HCT116 (cell line): Measurements from ENCODE around the gene NAGLU. TPM values are rescaled to one million over a fixed set of nuclear protein-coding genes. Genes with fewer than 3 reads are reported as not detected.

ENCODE experiments used
- ATAC-seq: fragments of 200-7000 bp; cut with Tn5 transposase; 2 replicates; pipeline ENCODE4 v1.9.1; 2020; ENCODE audit warnings: mild to moderate bottlenecking, moderate library complexity
- BruUV-seq: library from RNA; stranded (reverse); fragments of 400-500 nt; replicated peaks from 2 replicates; lab custom pipeline; 2021; lab: Mats Ljungman, UMichigan
- CTCF ChIA-PET: fragments of 300-600 bp; sonication (Branson Sonifier 250); formaldehyde crosslinking; loops from one replicate; lab custom pipeline; 2021; ENCODE audit warnings: antibody characterized with exemption; lab: Charles Lee
- POLR2A ChIA-PET: fragments of 300-600, 350-600 bp; sonication (Branson Sonifier 250); formaldehyde crosslinking; loops from one replicate; lab custom pipeline; 2021; ENCODE audit warnings: antibody characterized with exemption; lab: Charles Lee
- RAD21 ChIA-PET, 2 experiments: fragments of 300-600 bp; sonication (Branson Sonifier 250); formaldehyde crosslinking; loops; one replicate each; lab custom pipeline; 2023; ENCODE audit warnings: low total read pairs in 2 of 2; ENCODE audit not compliant: uncharacterized antibody in 2 of 2, unreplicated experiment in 2 of 2, low non-redundant PET in 1 of 2; lab: Charles Lee
- DNase-seq: peaks from one replicate; pipeline ENCODE4 v3.0.0-alpha.2; 2010; ENCODE audit warnings: low read depth, low spot score
- H2AFZ ChIP-seq: fragments of 200-600 bp; shearing (Covaris generic), sonication (generic); 2 replicates; pipeline ENCODE4 v1.6.1; 2017; ENCODE audit warnings: low read depth, mixed run types, mixed read lengths, antibody characterized with exemption, low read length; ENCODE audit not compliant: poor library complexity, severe bottlenecking
- H3K27ac ChIP-seq: 2 replicates; pipeline ENCODE4 v1.5.1; 2012; ENCODE audit warnings: low read depth, low read length
- H3K27me3 ChIP-seq: fragments of 200-600 bp; sonication (generic); 2 replicates; pipeline ENCODE4 v1.6.1; 2016; ENCODE audit warnings: mixed run types, low read length, mixed read lengths; ENCODE audit not compliant: insufficient read depth
- H3K36me3 ChIP-seq, 2 experiments: fragments of 200-500 bp in 1 of 2; fragments of 200-600 bp in 1 of 2; sonication (Bioruptor generic) in 1 of 2; sonication (generic) in 1 of 2; 2 replicates each; pipeline versions ENCODE4 v1.5.1 to v1.6.1; 2014 to 2016; ENCODE audit warnings: low read length in 2 of 2, inconsistent platforms in 1 of 2, mixed read lengths in 1 of 2, mixed run types in 1 of 2; ENCODE audit not compliant: insufficient read depth in 2 of 2, control insufficient read depth in 1 of 2
- H3K4me1 ChIP-seq, 2 experiments: fragments of 200-600 bp in 1 of 2; sonication (generic) in 1 of 2; 2 replicates each; pipeline versions ENCODE4 v1.5.1 to v1.6.1; 2012 to 2017; ENCODE audit warnings: low read length in 2 of 2, inconsistent platforms in 1 of 2, mild to moderate bottlenecking in 1 of 2, mixed read lengths in 1 of 2, mixed run types in 1 of 2, moderate library complexity in 1 of 2; ENCODE audit not compliant: insufficient read depth in 2 of 2, control insufficient read depth in 1 of 2
- H3K4me2 ChIP-seq: fragments of 200-600 bp; sonication (generic); 2 replicates; pipeline ENCODE4 v1.6.1; 2017; ENCODE audit warnings: mixed run types, low read length, mixed read lengths
- H3K4me3 ChIP-seq, 2 experiments: fragments of 200-600 bp in 1 of 2; sonication (generic) in 1 of 2; replicated peaks in 1 of 2; 2 replicates each; pipeline ENCODE4 v1.5.1; 2011 to 2016; ENCODE audit warnings: low read length in 2 of 2, control low read depth in 1 of 2, low read depth in 1 of 2, mild to moderate bottlenecking in 1 of 2, mixed read lengths in 1 of 2, mixed run types in 1 of 2
- H3K79me2 ChIP-seq: fragments of 200-600 bp; sonication (generic); 2 replicates; pipeline ENCODE4 v1.6.1; 2017; ENCODE audit warnings: mild to moderate bottlenecking, mixed run types, low read length, moderate library complexity, mixed read lengths; ENCODE audit not compliant: insufficient read depth
- H3K9ac ChIP-seq: fragments of 200-600 bp; sonication (generic); 2 replicates; pipeline ENCODE4 v1.6.1; 2016; ENCODE audit warnings: low read length, mixed read lengths
- H3K9me2 ChIP-seq: fragments of 200-600 bp; sonication (generic), shearing (Covaris generic); 2 replicates; pipeline ENCODE4 v1.6.1; 2017; ENCODE audit warnings: mixed run types, mild to moderate bottlenecking, moderate library complexity; ENCODE audit not compliant: insufficient read depth
- H3K9me3 ChIP-seq, 2 experiments: fragments of 200-500 bp in 1 of 2; fragments of 200-600 bp in 1 of 2; sonication (Bioruptor generic) in 1 of 2; sonication (generic) in 1 of 2; 2 replicates each; pipeline ENCODE4 v1.6.1; 2014 to 2017; ENCODE audit warnings: low read length in 2 of 2, mixed read lengths in 2 of 2, inconsistent platforms in 1 of 2, low read depth in 1 of 2, mild to moderate bottlenecking in 1 of 2, mixed run types in 1 of 2, moderate library complexity in 1 of 2; ENCODE audit not compliant: control insufficient read depth in 1 of 2, insufficient read depth in 1 of 2
- H4K20me1 ChIP-seq: fragments of 200-600 bp; sonication (generic), shearing (Covaris generic); 2 replicates; pipeline ENCODE4 v1.6.1; 2017; ENCODE audit warnings: mixed run types, mild to moderate bottlenecking, moderate library complexity; ENCODE audit not compliant: insufficient read depth
- EZH2 ChIP-seq: fragments of 200-600 bp; sonication (generic); IDR thresholded peaks from 2 replicates; pipeline ENCODE4 v1.6.1; 2017; ENCODE audit warnings: antibody characterized with exemption, mixed run types
- EZH2phosphoT487 ChIP-seq: fragments of 200-600 bp; IDR thresholded peaks from 2 replicates; pipeline ENCODE4 v1.6.1; 2018; ENCODE audit warnings: antibody characterized with exemption, borderline replicate concordance
- JUND ChIP-seq: IDR thresholded peaks from 2 replicates; pipeline ENCODE4 v1.6.1; 2012
- POLR2A ChIP-seq: IDR thresholded peaks from 2 replicates; pipeline ENCODE4 v1.7.0; 2011; ENCODE audit warnings: borderline replicate concordance; ENCODE audit not compliant: insufficient read depth, insufficient read length; ENCODE audit errors: extremely low read depth
- TCF7L2 ChIP-seq: IDR thresholded peaks from 2 replicates; pipeline ENCODE4 v1.7.0; 2011; ENCODE audit warnings: borderline replicate concordance, inconsistent platforms; ENCODE audit not compliant: insufficient read depth, insufficient read length; ENCODE audit errors: extremely low read depth
- ZBTB33 ChIP-seq: IDR thresholded peaks from 2 replicates; pipeline ENCODE4 v1.6.1; 2011; ENCODE audit warnings: mild to moderate bottlenecking, low read length, moderate library complexity; ENCODE audit not compliant: insufficient replicate concordance; ENCODE audit errors: extremely low read depth
- ZFX ChIP-seq: fragments of 450-650 bp; IDR thresholded peaks from 2 replicates; pipeline ENCODE4 v1.6.1; 2017
- intact Hi-C: fragments of 100-400 bp; cut with micrococcal nuclease; formaldehyde crosslinking; loops from 2 replicates; pipeline ENCODE4 v1.10.0; 2022
- total RNA-seq: library from RNA; stranded (reverse); gene quantifications from one replicate; pipeline ENCODE4 v1.2.1, GENCODE V29; 2021; ENCODE audit not compliant: unreplicated experiment
- TF ChIP-seq, protein P1 (sequence below): IDR thresholded peaks from 2 replicates; pipeline ENCODE4 v1.6.1; 2012

Gene NAGLU
- total RNA-seq, 1 experiment from 2014 or later = 17.7 TPM

DNA sequence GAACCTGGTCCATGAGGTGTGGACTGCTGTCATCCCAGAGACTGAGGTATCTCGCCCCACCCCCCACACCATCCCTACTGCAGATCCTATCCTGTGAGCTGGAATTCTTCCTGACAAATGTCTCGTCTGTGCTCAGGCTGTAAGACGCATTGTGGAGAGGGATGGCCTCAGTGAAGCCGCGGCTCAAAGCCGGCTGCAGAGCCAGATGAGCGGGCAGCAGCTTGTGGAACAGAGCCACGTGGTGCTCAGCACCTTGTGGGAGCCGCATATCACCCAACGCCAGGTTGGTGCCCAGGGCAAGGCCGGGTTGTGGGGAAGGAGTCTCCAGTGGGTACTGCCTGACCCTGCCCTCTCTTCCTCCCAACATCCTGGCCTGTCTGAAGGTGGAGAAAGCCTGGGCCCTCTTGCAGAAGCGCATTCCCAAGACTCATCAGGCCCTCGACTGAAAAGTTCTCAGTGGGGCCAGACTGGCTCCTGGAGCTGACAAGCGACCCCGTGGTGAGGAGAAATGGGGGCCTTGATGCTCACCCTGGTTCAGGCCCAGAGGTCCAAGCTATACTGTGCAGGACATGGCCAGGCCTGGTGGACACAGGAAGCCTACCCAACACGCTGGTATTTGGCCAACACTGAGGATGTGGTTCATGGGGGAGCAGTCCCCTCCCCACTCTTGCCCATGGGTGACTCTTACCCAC lies 29.6 kb downstream of the NAGLU start (continued):
- no peak for TF ChIP-seq ZBTB33
- no peak for TF ChIP-seq TCF7L2
- TF ChIP-seq JUND = no peak
- TF ChIP-seq, protein P1, sequence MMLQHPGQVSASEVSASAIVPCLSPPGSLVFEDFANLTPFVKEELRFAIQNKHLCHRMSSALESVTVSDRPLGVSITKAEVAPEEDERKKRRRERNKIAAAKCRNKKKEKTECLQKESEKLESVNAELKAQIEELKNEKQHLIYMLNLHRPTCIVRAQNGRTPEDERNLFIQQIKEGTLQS = no peak
- TF ChIP-seq EZH2 = no peak
- TF ChIP-seq ZFX = no peak
- no peak for TF ChIP-seq POLR2A
- no peak for TF ChIP-seq EZH2phosphoT487

- no peaks in the 10 kb centered on the region for H3K9me2 ChIP-seq
- H3K4me3 ChIP-seq = peak overlapping the region; percentile 92 to 99
- DNase-seq (no peak), ATAC-seq (no peak)
- H3K36me3 ChIP-seq = peaks cover 28 to 48% of the 10 kb centered on the region in 2 experiments
- RAD21 ChIA-PET = no interaction called here
- peak overlapping the region; percentile 79 for H3K9ac ChIP-seq
- no peak for TF ChIP-seq TCF7L2
- TF ChIP-seq ZFX = peak; percentile 54; the same call in 1 of the 2 replicates
- no peaks in the 10 kb centered on the region for H3K27me3 ChIP-seq
- H3K27ac ChIP-seq = peak overlapping the region; percentile 89
- peaks cover 22 to 49% of the 10 kb centered on the region in 2 experiments for H3K4me1 ChIP-seq
- H4K20me1 ChIP-seq = peaks cover under 1% of the 10 kb centered on the region; the same call in 1 of the 2 replicates
- POLR2A ChIA-PET = interaction anchor here (1.4 kb wide), 1 partner anchor 12 kb away, joined by 4 read pairs; no protein-coding TSS in a partner anchor
- intact Hi-C loops = no loop called here
- peaks cover 56% of the 10 kb centered on the region for H3K79me2 ChIP-seq
- no TSS peak for BruUV-seq
- peak overlapping the region; percentile 99 for H3K4me2 ChIP-seq
- H3K9me3 ChIP-seq = no peaks in the 10 kb centered on the region
- CTCF ChIA-PET = interaction anchor here (1.9 kb wide), 1 partner anchor 12 kb away, joined by 5 read pairs; no protein-coding TSS in a partner anchor
- no peak overlapping the region for H2AFZ ChIP-seq
These were observed 30.3 kb downstream of the NAGLU start for GRCh38 chr17:42566215-42566882.
